Thyroid gland (tissue), 4 donors: ENCODE measurements around the gene SNRK. TPM values are rescaled to one million over a fixed set of nuclear protein-coding genes. Genes with fewer than 3 reads are reported as not detected.

Source experiments
- DNase-seq, 2 donors: peaks; one replicate each; pipeline ENCODE4 v3.0.0-alpha.2; 2019
- H3K27ac ChIP-seq, 3 donors: fragments of 200-600 bp; sonication (generic); 1 replicate in 2 of 3; 2 replicates in 1 of 3; pipeline ENCODE4 v1.5.1; 2016 to 2019; ENCODE audit warnings: mild to moderate bottlenecking in 1 of 3, moderate library complexity in 1 of 3
- H3K27me3 ChIP-seq: fragments of 200-600 bp; sonication (generic); one replicate; pipeline ENCODE4 v1.5.1; 2019
- H3K36me3 ChIP-seq, 2 donors: fragments of 200-600 bp; sonication (generic); one replicate each; pipeline ENCODE4 v1.5.1; 2016 to 2019
- H3K4me1 ChIP-seq, 2 donors: fragments of 200-600 bp; sonication (generic); one replicate each; pipeline ENCODE4 v1.5.1; 2017 to 2019
- H3K4me3 ChIP-seq, 3 donors: fragments of 200-600 bp; sonication (generic); replicated peaks in 1 of 3; 1 replicate in 2 of 3; 2 replicates in 1 of 3; pipeline ENCODE4 v1.5.1; 2016; ENCODE audit warnings: mild to moderate bottlenecking in 1 of 3
- H3K9me3 ChIP-seq: fragments of 200-600 bp; sonication (generic); one replicate; pipeline ENCODE4 v1.5.1; 2017
- POLR2A ChIP-seq, 2 donors: fragments of 450-650 bp; IDR thresholded peaks; one replicate each; pipeline ENCODE4 v1.6.1; 2017; ENCODE audit warnings: antibody characterized with exemption in 2 of 2, mild to moderate bottlenecking in 2 of 2, moderate library complexity in 1 of 2
- WGBS, 2 donors: methylation state at CpG; one replicate each; pipeline ENCODE4 v1.1.5; 2017; 5-methylcytosine and 5-hydroxymethylcytosine counted together
- intact Hi-C: fragments of 100-400 bp; cut with DNase I; formaldehyde crosslinking; loops from one replicate; pipeline ENCODE4 v1.15.1; 2023
- total RNA-seq, 4 donors: library from RNA; depleted of rRNA; stranded (reverse); fragments of >200 nt; gene quantifications; one replicate each; pipeline ENCODE4 v1.2.3, GENCODE V29; 2016
- TF ChIP-seq, protein P1 (sequence below), 6 experiments: fragments of 200-600 bp in 3 of 6; fragments of 450-650 bp in 3 of 6; sonication (generic) in 3 of 6; IDR thresholded peaks; one replicate each; pipeline ENCODE4 v1.5.1; 2016 to 2019; ENCODE audit warnings: antibody characterized with exemption in 6 of 6, mild to moderate bottlenecking in 2 of 6, inconsistent platforms in 1 of 6, moderate library complexity in 1 of 6

The SNRK gene
- total RNA-seq, 4 donors from 2014 or later, result 44.2 to 90.5 (median 65.0) TPM

DNA sequence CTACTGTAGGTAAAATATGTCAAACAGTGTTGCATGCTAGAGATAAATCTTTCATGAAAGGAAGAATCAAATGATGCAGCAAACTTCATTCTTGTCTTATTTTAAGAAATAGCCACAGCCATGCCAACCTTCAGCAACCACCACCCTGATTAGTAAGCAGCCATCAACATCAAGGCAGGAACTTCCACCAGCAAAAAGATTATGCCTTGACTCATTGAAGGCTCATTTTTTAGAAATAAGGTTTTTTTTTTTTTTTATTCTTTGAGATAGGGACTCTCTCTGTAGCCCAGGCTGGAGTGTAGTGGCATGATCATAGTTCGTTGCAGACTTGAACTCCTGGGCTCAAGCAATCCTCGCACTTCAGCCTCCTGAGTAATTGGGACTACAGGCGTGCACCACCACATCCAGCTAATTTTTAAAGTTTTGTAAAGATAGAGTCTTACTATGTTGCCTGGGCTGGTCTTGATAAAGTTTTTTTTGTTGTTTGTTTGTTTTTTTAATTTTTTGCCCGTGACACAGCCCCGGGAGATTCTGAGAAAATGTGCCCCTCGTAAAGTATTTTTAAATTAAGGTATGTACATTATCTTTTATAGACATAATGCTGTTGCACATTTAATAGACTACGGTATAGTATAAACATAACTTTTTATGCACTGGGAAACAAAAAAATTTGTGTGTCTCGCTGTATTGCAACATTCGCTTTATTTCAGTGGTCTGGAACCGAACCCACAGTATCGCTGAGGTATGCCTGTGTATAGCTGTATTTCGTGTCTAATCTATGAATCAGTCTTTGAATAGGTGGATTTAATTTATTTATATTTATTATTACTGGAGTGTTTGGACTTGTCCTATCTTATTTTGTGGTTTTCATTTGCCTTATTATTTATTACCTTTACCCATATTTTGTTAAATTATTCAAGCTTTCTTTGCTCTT is 23.3 kb downstream of the SNRK start:
- DNase-seq, result no peak
- 96% methylated on average over 12 of the region's 12 CpGs for WGBS, 2 donors
- H3K9me3 ChIP-seq, result no peaks in the 10 kb centered on the region
- peaks cover 12 to 16% of the 10 kb centered on the region in 2 donors for H3K4me1 ChIP-seq
- intact Hi-C loops, result no loop called here
- no peak overlapping the region for H3K4me3 ChIP-seq
- peak overlapping the region in 1 of 3 donors; percentile 14 for H3K27ac ChIP-seq
- H3K36me3 ChIP-seq, result peaks cover 0 to under 1% of the 10 kb centered on the region in 2 donors
- no peak for TF ChIP-seq POLR2A (IDR thresholded peaks at IDR 0.05)
- TF ChIP-seq, protein P1, sequence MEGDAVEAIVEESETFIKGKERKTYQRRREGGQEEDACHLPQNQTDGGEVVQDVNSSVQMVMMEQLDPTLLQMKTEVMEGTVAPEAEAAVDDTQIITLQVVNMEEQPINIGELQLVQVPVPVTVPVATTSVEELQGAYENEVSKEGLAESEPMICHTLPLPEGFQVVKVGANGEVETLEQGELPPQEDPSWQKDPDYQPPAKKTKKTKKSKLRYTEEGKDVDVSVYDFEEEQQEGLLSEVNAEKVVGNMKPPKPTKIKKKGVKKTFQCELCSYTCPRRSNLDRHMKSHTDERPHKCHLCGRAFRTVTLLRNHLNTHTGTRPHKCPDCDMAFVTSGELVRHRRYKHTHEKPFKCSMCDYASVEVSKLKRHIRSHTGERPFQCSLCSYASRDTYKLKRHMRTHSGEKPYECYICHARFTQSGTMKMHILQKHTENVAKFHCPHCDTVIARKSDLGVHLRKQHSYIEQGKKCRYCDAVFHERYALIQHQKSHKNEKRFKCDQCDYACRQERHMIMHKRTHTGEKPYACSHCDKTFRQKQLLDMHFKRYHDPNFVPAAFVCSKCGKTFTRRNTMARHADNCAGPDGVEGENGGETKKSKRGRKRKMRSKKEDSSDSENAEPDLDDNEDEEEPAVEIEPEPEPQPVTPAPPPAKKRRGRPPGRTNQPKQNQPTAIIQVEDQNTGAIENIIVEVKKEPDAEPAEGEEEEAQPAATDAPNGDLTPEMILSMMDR (IDR thresholded peaks at IDR 0.05), result no peak
- no peaks in the 10 kb centered on the region for H3K27me3 ChIP-seq

DNA sequence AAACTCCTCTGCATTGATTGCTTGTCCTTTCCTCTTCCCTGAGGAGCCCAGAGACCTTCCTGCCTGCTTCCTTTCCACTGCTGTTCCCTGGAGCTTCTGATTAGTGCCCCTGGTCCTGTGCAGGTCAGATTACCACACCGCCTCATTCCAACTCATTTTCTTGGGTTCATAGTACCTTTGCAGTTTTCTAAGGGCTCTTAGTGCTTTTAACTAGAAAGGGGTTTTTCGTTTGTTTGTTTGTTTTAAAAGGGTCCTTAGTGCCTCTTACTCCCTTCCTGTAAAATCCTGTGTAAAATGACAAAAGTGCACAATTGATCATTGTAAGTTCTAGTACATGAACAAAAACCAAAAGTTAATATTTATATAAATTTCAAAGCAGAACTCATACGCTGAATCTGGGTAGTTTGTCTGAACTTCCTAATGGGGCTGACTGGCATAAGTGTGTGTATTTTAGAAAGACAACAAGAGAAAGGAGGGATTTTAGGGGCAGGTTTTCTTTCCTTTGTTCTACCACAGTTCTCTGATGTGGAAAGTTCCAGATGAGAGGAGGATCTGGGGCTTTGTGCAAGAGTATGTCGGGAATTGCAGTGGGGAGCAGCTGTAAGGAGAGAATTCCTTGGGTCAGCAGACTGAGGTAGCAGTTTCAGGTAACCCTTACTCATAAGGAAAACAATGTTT is 30.6 kb downstream of the SNRK start:
- Histone ChIP-seq H3K27ac (peak overlapping the region; percentile 20 to 78 (median 62)), H3K4me3 (no peak overlapping the region), H3K9me3 (no peaks in the 10 kb centered on the region), H3K27me3 (no peaks in the 10 kb centered on the region), H3K36me3 (no peaks in the 10 kb centered on the region), H3K4me1 (peaks cover 33 to 35% of the 10 kb centered on the region in 2 donors)
- no peak for DNase-seq
- TF ChIP-seq, protein P1 (IDR thresholded peaks at IDR 0.05), result no peak
- TF ChIP-seq POLR2A (IDR thresholded peaks at IDR 0.05), result no peak
- intact Hi-C loops, result no loop called here
- 53 to 57% methylated on average over 4 of the region's 4 CpGs for whole genome bisulfite sequencing, 2 donors

DNA sequence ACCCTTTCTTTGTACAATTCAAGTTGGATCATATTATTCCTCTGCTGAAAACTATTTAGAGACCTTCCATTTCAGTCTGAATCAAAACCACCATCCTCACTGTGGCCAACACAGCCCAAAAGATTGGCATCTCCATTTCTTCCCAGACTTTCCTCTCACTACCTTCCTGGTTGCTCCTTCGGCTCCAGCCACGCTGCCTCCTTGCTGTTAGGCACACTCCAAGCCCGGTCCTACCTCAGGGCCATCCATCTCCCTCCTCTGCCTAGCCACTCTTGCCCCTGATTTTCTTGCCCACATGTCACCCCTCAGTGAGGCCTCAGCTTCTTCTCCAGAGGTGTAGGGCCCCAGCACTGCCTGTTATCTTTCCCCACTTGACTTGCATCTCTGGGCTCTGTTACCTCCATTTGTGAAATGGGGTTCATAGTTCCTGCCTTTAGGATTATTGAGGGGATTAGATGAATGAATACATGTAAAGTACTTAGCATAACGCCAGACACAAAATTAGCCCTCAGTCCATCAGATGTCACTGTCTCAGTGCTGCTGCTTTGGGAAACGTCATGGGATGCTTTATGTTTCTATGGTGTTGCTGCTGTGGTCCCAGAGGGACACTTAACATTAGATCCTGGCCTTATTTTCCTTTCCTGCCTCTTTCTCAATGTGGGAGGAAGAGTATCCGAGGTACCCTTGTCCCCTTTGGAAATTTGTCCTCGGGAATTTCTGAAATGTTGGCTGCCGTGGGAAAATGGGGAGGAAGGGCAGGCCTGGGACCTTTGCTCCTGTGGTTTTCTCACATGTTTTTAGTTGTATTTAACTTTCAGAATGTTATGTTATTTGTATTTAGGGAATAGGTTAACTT is 31.3 kb downstream of the SNRK start:
- Histone ChIP-seq H3K27ac (peak overlapping the region; percentile 2 to 78 (median 62)), H3K4me3 (no peak overlapping the region), H3K4me1 (peaks cover 33 to 35% of the 10 kb centered on the region in 2 donors), H3K36me3 (no peaks in the 10 kb centered on the region), H3K9me3 (no peaks in the 10 kb centered on the region), H3K27me3 (no peaks in the 10 kb centered on the region)
- TF ChIP-seq POLR2A (IDR thresholded peaks at IDR 0.05), result no peak
- TF ChIP-seq, protein P1 (IDR thresholded peaks at IDR 0.05), result no peak
- WGBS, 2 donors, result 66 to 73% methylated on average over 8 of the region's 8 CpGs
- no peak for DNase-seq
- intact Hi-C loops, result no loop called here

DNA sequence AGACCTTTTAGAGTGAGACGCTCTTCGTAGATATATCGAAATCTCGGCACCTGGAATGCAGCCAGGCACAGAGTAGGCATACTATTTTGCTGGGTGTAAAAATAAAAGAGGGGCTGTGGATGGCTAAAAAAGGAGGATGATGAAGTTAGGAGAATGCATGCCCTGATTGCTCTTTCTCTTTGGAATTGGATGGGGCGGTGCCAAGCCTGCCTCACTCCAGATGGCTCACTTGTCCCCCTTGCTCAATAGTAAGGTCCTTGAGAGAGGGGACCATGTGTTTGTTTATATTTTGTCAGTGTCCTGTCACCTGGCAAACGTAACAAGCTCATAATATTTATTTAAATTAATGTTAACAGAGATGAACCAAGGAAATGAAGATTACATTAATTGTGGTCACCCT is 33.0 kb downstream of the SNRK start:
- Histone ChIP-seq H3K4me1 (peaks cover 33 to 35% of the 10 kb centered on the region in 2 donors), H3K27ac (peak overlapping the region in 1 of 3 donors; percentile 5)
- WGBS, 2 donors, result 83 to 89% methylated on average over 6 of the region's 6 CpGs

More for the DNA sequence above, 33.0 kb downstream of the SNRK start:
- Histone ChIP-seq H3K27me3 (no peaks in the 10 kb centered on the region), H3K4me3 (no peak overlapping the region), H3K9me3 (no peaks in the 10 kb centered on the region), H3K36me3 (no peaks in the 10 kb centered on the region)
- DNase-seq, result no peak
- TF ChIP-seq POLR2A (IDR thresholded peaks at IDR 0.05), result no peak
- TF ChIP-seq, protein P1 (IDR thresholded peaks at IDR 0.05), result no peak
- intact Hi-C loops, result no loop called here
